Activated T-helper 2 cell treated with anti-CD3 and anti-CD28 coated beads, Interferon-gamma antibody, Interleukin-2, Interleukin-4, amounts not matched to agents 10 μg/mL and 5 μg/mL and 100 μg/mL, durations not matched to agents 14 hours and 24 hours and 36 hours (primary cell): ENCODE data around the gene ZNF319. TPM values are rescaled to one million over a fixed set of nuclear protein-coding genes. Genes with fewer than 3 reads are reported as not detected.

ENCODE experiments used
- DNase-seq: peaks from one replicate; pipeline ENCODE4 v3.0.0; 2021; ENCODE audit warnings: low spot score
- H3K27ac Mint-ChIP-seq: one replicate; pipeline ENCODE4 v1.8.0; 2021; ENCODE audit warnings: mixed read lengths
- H3K27me3 Mint-ChIP-seq: one replicate; pipeline ENCODE4 v1.8.0; 2021; ENCODE audit warnings: low read depth, mixed read lengths
- H3K36me3 Mint-ChIP-seq: one replicate; pipeline ENCODE4 v1.8.0; 2021; ENCODE audit warnings: low read depth, mixed read lengths
- H3K4me1 Mint-ChIP-seq: one replicate; pipeline ENCODE4 v1.8.0; 2021; ENCODE audit warnings: low read depth, mixed read lengths
- H3K4me3 Mint-ChIP-seq: one replicate; pipeline ENCODE4 v1.8.0; 2021; ENCODE audit warnings: low read depth, mild to moderate bottlenecking, moderate library complexity, mixed read lengths
- H3K9me3 Mint-ChIP-seq: one replicate; pipeline ENCODE4 v1.8.0; 2021; ENCODE audit warnings: mixed read lengths
- intact Hi-C: fragments of 100-400 bp; cut with micrococcal nuclease; formaldehyde crosslinking; loops from one replicate; pipeline ENCODE4 v1.15.1; 2023
- total RNA-seq: library from RNA; stranded (reverse); gene quantifications from 2 replicates; pipeline ENCODE4 v1.2.3, GENCODE V29; 2022

The ZNF319 gene
- total RNA-seq, 1 donor from 2014 or later, result 7.3 TPM

DNA sequence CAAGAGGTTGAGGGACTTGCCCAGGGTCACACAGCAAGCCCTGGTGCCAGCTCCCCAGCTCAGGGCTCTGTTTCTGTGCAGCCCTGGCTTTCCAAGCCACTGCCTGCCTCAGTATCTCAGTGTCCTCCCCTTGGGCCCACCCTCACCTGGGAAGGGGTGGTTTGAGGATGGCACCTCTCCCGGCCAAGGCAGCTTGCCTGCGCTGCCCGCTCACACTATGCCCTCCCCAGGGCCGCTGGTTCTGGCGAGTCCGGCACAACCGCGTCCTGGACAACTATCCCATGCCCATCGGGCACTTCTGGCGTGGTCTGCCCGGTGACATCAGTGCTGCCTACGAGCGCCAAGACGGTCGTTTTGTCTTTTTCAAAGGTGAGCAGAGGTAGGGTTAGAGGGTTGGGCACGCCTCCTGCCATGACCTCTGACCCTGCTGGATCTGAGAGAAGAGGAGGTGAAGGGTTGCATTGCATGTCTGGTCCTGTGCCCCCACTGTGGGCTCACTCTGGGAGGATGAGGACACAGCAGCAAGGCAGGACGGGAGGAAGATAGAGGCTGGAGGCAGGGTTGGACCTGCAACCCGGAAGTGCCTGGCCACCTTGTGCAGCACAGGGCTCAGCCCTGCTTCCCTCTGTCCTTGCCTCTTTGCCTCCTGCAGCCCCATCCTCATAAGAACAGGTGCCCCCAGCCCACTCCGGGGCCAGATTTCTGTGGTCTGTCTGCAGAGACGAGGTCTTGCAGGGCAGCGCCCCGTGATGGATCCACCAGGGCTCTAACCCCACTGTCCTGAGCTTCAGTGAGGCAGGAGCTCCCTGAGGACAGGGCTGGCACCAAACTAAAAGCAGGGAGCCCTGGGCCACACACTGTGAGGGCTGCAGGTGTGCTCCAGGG lies 41.8 kb upstream of the ZNF319 start:
- H3K9me3 Mint-ChIP-seq, result no peaks in the 10 kb centered on the region
- H3K4me1 Mint-ChIP-seq, result no peaks in the 10 kb centered on the region
- H3K27me3 Mint-ChIP-seq, result no peaks in the 10 kb centered on the region
- no peak overlapping the region for H3K4me3 Mint-ChIP-seq
- no peak overlapping the region for H3K27ac Mint-ChIP-seq
- intact Hi-C loops, result no loop called here
- no peaks in the 10 kb centered on the region for H3K36me3 Mint-ChIP-seq
- DNase-seq, result no peak

DNA sequence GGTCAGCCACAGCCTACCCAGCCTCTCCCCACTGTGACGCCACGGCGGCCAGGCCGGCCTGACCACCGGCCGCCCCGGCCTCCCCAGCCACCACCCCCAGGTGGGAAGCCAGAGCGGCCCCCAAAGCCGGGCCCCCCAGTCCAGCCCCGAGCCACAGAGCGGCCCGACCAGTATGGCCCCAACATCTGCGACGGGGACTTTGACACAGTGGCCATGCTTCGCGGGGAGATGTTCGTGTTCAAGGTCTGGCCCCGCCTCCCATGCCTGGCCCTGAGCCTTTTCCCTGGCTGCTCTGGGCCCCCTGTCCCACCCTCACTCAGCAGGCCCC lies 41.1 kb upstream of the ZNF319 start:
- DNase-seq, result no peak
- Mint-ChIP-seq H3K27me3 (no peaks in the 10 kb centered on the region), H3K4me1 (no peaks in the 10 kb centered on the region), H3K27ac (no peak overlapping the region), H3K4me3 (no peak overlapping the region), H3K36me3 (no peaks in the 10 kb centered on the region), H3K9me3 (no peaks in the 10 kb centered on the region)
- intact Hi-C loops, result no loop called here

DNA sequence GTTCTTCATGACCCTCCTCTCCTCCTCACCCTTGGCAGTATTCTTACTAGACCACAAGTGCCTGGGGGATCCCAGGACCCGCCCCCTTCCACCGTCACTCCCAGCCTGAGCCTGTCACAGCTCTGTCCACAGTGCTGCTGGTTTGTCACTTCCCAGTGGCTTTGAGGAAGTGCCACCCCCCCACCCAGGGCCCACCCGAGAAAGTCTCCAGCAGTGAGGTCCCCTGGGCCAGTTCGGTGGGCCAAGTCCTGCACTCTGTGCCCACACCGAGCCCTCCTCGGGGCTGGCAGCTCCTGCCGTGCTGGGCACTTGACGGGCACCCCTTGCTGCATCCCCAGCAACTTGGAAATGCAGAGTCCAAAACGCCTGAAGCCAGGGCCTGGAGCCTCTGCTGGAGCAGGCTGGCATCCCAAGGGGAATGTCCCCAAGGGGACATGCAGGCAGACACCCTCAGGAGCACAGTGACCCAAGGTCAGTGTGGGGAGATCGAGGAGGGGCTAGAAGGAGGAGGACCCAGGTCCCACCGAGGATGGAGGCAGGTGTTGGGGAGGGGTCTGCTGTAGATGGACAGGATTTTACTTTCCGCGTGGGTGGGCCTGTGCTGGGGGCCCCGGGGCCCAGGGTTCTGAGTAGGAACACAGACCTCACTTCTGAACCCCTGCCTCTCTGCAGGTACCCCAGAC lies 40.6 kb upstream of the ZNF319 start:
- Mint-ChIP-seq H3K27ac (no peak overlapping the region), H3K4me3 (no peak overlapping the region), H3K27me3 (no peaks in the 10 kb centered on the region), H3K36me3 (no peaks in the 10 kb centered on the region), H3K9me3 (no peaks in the 10 kb centered on the region), H3K4me1 (no peaks in the 10 kb centered on the region)
- no peak for DNase-seq
- intact Hi-C loops, result no loop called here

DNA sequence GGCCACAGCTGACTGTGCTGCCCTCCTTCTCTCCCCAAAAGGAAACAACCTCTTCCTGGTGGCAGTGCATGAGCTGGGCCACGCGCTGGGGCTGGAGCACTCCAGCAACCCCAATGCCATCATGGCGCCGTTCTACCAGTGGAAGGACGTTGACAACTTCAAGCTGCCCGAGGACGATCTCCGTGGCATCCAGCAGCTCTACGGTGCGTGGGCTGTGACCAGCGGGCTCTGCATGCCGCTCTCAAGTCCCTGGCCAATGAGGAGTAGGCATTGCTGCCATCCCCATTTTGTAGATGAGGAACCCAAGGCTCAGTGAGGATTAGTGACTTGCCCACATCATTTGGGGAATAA lies 40.0 kb upstream of the ZNF319 start:
- DNase-seq, result no peak
- H3K4me3 Mint-ChIP-seq, result no peak overlapping the region
- H3K27ac Mint-ChIP-seq, result no peak overlapping the region
- H3K27me3 Mint-ChIP-seq, result no peaks in the 10 kb centered on the region
- no peaks in the 10 kb centered on the region for H3K9me3 Mint-ChIP-seq
- no peaks in the 10 kb centered on the region for H3K4me1 Mint-ChIP-seq
- intact Hi-C loops, result no loop called here
- no peaks in the 10 kb centered on the region for H3K36me3 Mint-ChIP-seq

DNA sequence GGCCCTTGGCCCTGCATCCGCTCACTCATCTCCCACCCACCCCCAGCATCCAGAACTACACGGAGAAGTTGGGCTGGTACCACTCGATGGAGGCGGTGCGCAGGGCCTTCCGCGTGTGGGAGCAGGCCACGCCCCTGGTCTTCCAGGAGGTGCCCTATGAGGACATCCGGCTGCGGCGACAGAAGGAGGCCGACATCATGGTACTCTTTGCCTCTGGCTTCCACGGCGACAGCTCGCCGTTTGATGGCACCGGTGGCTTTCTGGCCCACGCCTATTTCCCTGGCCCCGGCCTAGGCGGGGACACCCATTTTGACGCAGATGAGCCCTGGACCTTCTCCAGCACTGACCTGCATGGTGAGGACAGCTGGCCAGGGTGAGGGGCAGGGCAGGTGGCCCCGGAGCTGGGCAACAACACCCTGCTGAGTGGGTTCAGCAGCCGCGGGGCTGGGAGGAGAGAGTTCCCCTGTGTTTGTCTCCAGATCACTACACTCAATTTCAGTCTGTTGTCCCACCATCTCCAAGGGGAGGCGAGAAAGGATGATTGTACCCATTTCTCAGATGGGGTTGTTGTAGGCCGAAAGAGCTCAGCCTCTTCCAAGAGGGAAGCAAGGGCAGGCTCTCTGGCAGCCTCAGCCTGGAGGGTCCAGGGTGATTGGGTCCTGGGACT lies 39.5 kb upstream of the ZNF319 start:
- no peaks in the 10 kb centered on the region for H3K4me1 Mint-ChIP-seq
- no peak overlapping the region for H3K27ac Mint-ChIP-seq
- H3K27me3 Mint-ChIP-seq, result no peaks in the 10 kb centered on the region
- DNase-seq, result no peak
- H3K36me3 Mint-ChIP-seq, result no peaks in the 10 kb centered on the region
- H3K4me3 Mint-ChIP-seq, result no peak overlapping the region
- intact Hi-C loops, result no loop called here
- no peaks in the 10 kb centered on the region for H3K9me3 Mint-ChIP-seq

DNA sequence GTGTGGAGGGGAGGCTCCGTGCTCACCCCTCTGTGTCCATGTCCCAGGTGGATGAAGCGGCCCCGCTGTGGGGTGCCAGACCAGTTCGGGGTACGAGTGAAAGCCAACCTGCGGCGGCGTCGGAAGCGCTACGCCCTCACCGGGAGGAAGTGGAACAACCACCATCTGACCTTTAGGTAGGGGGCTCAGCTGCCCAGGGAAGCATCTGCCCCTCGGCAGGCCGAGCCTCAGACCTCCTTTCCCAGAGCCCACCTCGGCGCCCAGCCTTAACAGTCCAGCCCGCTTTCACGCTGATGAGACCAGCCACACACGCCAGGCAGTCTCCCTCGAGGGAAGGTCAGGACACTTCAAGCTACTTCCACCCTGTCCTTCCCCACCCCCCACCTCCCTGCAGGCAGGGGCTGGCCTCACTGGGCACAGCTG lies 37.8 kb upstream of the ZNF319 start:
- intact Hi-C loops, result no loop called here

DNA sequence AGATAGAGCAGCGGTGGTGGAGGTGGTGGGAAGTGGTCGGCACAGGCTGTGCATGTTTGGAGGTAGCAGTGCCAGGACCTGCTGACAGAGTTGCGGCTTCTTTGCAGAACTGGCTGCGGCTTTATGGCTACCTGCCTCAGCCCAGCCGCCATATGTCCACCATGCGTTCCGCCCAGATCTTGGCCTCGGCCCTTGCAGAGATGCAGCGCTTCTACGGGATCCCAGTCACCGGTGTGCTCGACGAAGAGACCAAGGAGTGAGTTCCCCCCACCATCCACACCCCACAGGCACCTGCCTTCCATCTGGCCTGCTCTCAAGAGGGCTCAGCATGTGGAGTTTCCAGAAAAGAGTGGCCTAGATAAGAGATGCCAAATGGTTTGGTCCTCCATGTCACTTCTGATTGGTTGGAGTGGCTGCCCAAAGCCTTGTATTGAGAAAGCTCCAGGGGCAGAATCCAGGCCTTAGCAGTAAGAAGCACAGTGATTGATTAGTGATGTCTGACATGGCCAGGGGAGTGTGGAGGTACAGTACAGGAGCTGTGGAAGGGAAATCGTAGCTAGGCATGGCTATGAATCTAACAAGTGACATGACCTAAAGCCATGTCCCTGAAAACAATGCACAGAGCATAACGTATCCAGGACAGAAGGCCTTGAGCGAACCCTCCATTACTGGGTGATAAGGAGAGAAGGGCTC lies 37.0 kb upstream of the ZNF319 start:
- Mint-ChIP-seq H3K27ac (no peak overlapping the region), H3K9me3 (no peaks in the 10 kb centered on the region), H3K4me3 (no peak overlapping the region), H3K4me1 (no peaks in the 10 kb centered on the region), H3K36me3 (no peaks in the 10 kb centered on the region), H3K27me3 (no peaks in the 10 kb centered on the region)
- intact Hi-C loops, result no loop called here
- no peak for DNase-seq

More for the DNA sequence above, 37.8 kb upstream of the ZNF319 start:
- no peak overlapping the region for H3K4me3 Mint-ChIP-seq
- H3K9me3 Mint-ChIP-seq, result no peaks in the 10 kb centered on the region
- H3K27ac Mint-ChIP-seq, result no peak overlapping the region
- no peaks in the 10 kb centered on the region for H3K36me3 Mint-ChIP-seq
- H3K27me3 Mint-ChIP-seq, result no peaks in the 10 kb centered on the region
- H3K4me1 Mint-ChIP-seq, result no peaks in the 10 kb centered on the region
- DNase-seq, result no peak

DNA sequence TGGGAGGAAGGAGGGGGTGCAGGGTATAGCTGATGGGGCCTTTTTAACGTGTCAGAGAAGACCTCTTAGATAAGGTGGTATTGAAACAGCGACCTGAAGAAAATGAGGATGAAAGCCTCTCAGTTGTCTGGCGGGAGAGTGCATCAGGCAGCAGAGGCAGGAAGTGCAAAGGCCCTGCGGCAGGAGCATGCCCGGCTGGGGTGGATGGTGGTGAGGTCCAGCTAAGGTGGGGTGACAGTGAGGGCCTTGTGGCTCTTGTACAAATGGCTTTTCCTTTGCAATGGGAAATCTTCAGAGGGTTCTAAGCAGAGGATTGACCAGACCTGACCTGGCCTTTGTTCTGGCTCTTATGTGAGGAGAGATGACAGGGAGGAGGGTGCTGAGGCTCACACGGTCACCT lies 36.5 kb upstream of the ZNF319 start:
- intact Hi-C loops, result no loop called here
- no peaks in the 10 kb centered on the region for H3K36me3 Mint-ChIP-seq
- H3K4me3 Mint-ChIP-seq, result no peak overlapping the region
- no peak for DNase-seq
- H3K4me1 Mint-ChIP-seq, result no peaks in the 10 kb centered on the region
- H3K27me3 Mint-ChIP-seq, result no peaks in the 10 kb centered on the region
- no peaks in the 10 kb centered on the region for H3K9me3 Mint-ChIP-seq
- H3K27ac Mint-ChIP-seq, result no peak overlapping the region

DNA sequence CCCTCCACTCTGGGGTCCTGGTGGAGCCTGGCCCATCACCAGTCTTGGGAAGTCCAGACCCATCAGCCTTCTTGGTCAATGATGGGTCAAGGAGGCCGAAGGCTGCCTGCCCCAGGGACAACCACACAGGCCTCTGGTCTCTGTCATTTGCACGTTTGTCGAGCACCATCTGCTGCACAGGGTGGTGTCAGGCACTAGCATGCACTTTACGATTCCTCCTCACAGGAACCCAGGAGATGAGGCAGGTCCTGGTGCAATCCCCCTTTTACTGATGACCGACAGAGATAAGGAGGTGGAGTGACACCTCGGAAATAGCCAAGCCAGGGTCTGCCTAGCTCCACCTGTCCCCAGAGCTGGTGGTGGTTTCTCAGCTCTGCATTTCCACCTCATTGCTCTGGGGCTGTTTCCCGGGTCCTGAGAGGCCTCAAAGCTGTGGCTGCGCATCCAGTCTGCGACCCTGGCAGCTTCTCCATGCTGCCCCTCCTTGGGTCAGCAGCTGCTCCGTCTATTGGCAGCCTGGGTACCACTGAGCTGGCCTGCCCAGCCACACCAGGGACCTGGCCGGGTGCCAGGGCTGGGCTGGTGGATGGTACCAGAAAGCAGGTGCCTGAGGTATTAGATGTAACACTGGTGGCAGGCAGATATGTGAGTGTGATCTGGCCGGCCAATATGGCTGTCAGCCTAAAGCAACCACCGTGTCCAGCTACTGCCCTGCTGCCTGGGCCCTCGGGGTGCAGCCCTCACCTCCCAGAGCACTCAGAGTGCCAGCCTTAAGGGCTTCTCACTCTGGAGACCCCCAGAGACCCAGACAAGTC lies 35.1 kb upstream of the ZNF319 start:
- Mint-ChIP-seq H3K27ac (no peak overlapping the region), H3K4me1 (no peaks in the 10 kb centered on the region), H3K9me3 (no peaks in the 10 kb centered on the region), H3K36me3 (no peaks in the 10 kb centered on the region), H3K4me3 (no peak overlapping the region), H3K27me3 (no peaks in the 10 kb centered on the region)
- intact Hi-C loops, result no loop called here
- no peak for DNase-seq

DNA sequence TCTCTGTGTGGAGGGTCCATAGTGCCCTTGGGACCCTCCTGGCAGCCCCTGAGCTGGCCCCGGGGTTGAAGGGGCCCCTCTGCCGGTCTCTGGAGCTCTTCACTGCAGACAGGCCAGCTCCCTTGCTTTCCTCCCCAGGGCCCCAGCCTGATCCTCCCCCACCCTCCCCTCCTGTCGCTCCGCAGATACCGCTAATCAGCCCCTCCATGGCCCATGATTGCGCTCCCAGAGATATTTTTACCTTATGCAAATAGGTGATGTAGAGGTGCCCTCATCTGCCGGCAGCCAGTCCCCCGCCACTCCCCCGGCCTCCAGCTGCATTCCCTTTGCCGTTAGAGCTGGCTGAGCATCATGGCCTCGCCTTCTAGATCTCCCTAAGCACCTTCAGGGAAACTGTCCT lies 34.3 kb upstream of the ZNF319 start:
- Mint-ChIP-seq H3K27me3 (peaks cover 1% of the 10 kb centered on the region), H3K36me3 (no peaks in the 10 kb centered on the region), H3K27ac (no peak overlapping the region), H3K4me1 (no peaks in the 10 kb centered on the region), H3K4me3 (no peak overlapping the region), H3K9me3 (no peaks in the 10 kb centered on the region)
- no peak for DNase-seq
- intact Hi-C loops, result no loop called here

DNA sequence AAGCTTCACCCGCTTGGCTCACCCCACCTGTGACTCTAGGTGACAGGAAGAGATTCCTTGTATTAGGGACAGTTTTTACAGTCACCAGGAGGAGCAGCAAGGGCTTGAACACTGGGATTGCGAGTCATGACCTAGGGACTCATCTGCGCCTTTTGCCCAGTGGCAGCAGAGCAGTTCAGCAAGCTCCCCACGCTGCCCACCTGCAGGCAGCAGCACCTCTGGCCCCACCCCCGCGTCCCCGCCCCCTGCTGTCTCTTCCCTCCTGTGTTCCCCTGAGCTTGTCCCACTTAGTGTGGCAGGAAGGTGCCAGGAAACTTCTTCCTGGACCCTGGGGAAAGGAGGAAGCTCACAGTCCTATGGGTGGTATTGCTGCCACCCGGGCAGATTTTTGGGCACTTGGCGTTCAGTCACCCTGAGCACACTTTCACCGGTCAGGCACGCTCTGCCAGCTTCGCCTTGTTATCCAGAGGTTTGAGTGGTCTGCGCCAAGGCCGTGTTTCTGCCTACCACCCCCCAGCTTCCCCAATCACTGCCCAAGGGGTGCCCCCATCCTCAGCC lies 33.7 kb upstream of the ZNF319 start:
- Mint-ChIP-seq H3K4me1 (no peaks in the 10 kb centered on the region), H3K4me3 (no peak overlapping the region), H3K9me3 (no peaks in the 10 kb centered on the region), H3K27ac (no peak overlapping the region), H3K36me3 (no peaks in the 10 kb centered on the region), H3K27me3 (peaks cover 4% of the 10 kb centered on the region)
- DNase-seq, result no peak
- intact Hi-C loops, result no loop called here

DNA sequence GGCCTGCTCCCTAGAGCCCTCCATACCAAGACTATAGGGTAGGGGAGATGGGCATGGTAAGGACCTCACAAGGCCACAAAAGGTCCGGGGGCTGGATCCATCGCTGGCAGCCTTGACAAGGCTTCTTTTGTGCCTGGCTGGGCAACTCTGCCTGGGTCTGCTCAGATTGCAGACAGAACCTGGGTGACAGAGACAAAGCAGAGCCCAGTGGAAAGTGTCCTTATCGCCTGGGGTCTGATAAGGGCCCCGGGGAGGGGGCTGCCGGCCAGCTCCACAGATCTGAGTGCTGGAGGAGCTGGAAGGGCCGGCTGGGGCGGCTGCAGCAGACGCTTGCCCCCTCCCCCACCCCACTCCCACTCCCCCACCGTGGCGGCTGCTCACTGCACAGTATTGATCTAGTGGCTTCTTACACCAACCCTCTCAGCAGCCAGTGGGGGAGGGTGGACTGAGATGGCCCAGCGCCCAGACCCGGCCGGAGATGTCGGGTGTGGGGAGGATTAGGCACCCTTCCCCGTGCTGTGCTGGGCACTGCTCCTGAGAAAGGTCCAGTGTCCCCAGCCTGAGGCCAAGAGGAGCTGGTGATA lies 32.3 kb upstream of the ZNF319 start:
- H3K27me3 Mint-ChIP-seq, result peaks cover 10% of the 10 kb centered on the region
- H3K36me3 Mint-ChIP-seq, result no peaks in the 10 kb centered on the region
- intact Hi-C loops, result no loop called here

More for the DNA sequence above, 32.3 kb upstream of the ZNF319 start:
- Mint-ChIP-seq H3K4me3 (no peak overlapping the region), H3K4me1 (no peaks in the 10 kb centered on the region), H3K9me3 (no peaks in the 10 kb centered on the region), H3K27ac (no peak overlapping the region)
- DNase-seq, result no peak
